HEK293 (cell line): ENCODE data around the gene CRACR2A.
A peak's percentile ranks its signal among the peaks of the same experiment; 100 is the strongest.

ENCODE experiments used
- CTCF ChIA-PET: fragments of 350-600 bp; formaldehyde crosslinking; extraction: SDS; loops from one replicate; lab custom pipeline; 2021; ENCODE audit warnings: antibody characterized with exemption; lab: Yijun Ruan, JAX
- POLR2A ChIA-PET: fragments of 300-600 bp; formaldehyde crosslinking; extraction: SDS; loops from one replicate; lab custom pipeline; 2020; ENCODE audit warnings: antibody characterized with exemption, inconsistent platforms; lab: Yijun Ruan, JAX
- H3K27ac ChIP-seq: fragments of 200-500 bp; sonication (Bioruptor generic); 2 replicates; pipeline ENCODE4 v1.5.1; 2014; ENCODE audit warnings: low read depth, low read length, control low read depth, inconsistent platforms; ENCODE audit errors: extremely low read depth
- H3K36me3 ChIP-seq, 2 experiments: fragments of 200-500 bp in 1 of 2; sonication (Bioruptor generic) in 1 of 2; 1 replicate in 1 of 2; 2 replicates in 1 of 2; pipeline ENCODE4 v1.5.1; 2014 to 2017; ENCODE audit warnings: inconsistent platforms in 2 of 2, low read length in 2 of 2; ENCODE audit not compliant: control insufficient read depth in 2 of 2, insufficient read depth in 1 of 2
- H3K4me1 ChIP-seq: fragments of 200-500 bp; sonication (Bioruptor generic); 2 replicates; pipeline ENCODE4 v1.5.1; 2014; ENCODE audit warnings: mild to moderate bottlenecking, low read length, inconsistent platforms; ENCODE audit not compliant: control insufficient read depth, insufficient read depth
- H3K4me3 ChIP-seq: 2 replicates; pipeline ENCODE4 v1.5.1; 2011; ENCODE audit warnings: low read depth, mild to moderate bottlenecking, control low read depth, low read length, moderate library complexity
- H3K9me3 ChIP-seq: fragments of 200-500 bp; sonication (Bioruptor generic); 2 replicates; pipeline ENCODE4 v1.5.1; 2014; ENCODE audit warnings: low read depth, low read length, inconsistent platforms; ENCODE audit not compliant: control insufficient read depth, insufficient read depth
- GFI1B ChIP-seq: fragments of 450-650 bp; formaldehyde crosslinking; IDR thresholded peaks from 2 replicates; pipeline ENCODE4 v1.5.1; 2016; ENCODE audit warnings: missing biosample characterization, missing genetic modification characterization
- GLIS2 ChIP-seq: fragments of 450-650 bp; formaldehyde crosslinking; IDR thresholded peaks from 2 replicates; pipeline ENCODE4 v1.5.1; 2016; ENCODE audit warnings: missing biosample characterization, missing genetic modification characterization
- KLF9 ChIP-seq: fragments of 450-650 bp; formaldehyde crosslinking; IDR thresholded peaks from 2 replicates; pipeline ENCODE4 v1.5.1; 2016; ENCODE audit warnings: missing biosample characterization, missing genetic modification characterization, low read depth
- PRDM1 ChIP-seq: fragments of 450-650 bp; formaldehyde crosslinking; IDR thresholded peaks from 2 replicates; pipeline ENCODE4; 2016; ENCODE audit warnings: missing biosample characterization, missing genetic modification characterization
- SP2 ChIP-seq: fragments of 450-650 bp; formaldehyde crosslinking; IDR thresholded peaks from 2 replicates; pipeline ENCODE4 v1.5.1; 2016; ENCODE audit warnings: missing biosample characterization, missing genetic modification characterization
- YY1 ChIP-seq: fragments of 450-650 bp; formaldehyde crosslinking; IDR thresholded peaks from 2 replicates; pipeline ENCODE4 v1.5.1; 2018; ENCODE audit warnings: missing biosample characterization, missing genetic modification characterization
- ZBTB7A ChIP-seq: fragments of 450-650 bp; formaldehyde crosslinking; IDR thresholded peaks from 2 replicates; pipeline ENCODE4 v1.5.1; 2016; ENCODE audit warnings: low read depth, missing biosample characterization, missing genetic modification characterization
- ZNF138 ChIP-seq: fragments of 450-650 bp; formaldehyde crosslinking; IDR thresholded peaks from 2 replicates; pipeline ENCODE4 v1.5.1; 2016; ENCODE audit warnings: missing biosample characterization, missing genetic modification characterization, borderline replicate concordance
- ZNF223 ChIP-seq: fragments of 450-650 bp; formaldehyde crosslinking; IDR thresholded peaks from 2 replicates; pipeline ENCODE4 v1.5.1; 2016; ENCODE audit warnings: missing biosample characterization, missing genetic modification characterization
- ZNF239 ChIP-seq: fragments of 450-650 bp; formaldehyde crosslinking; IDR thresholded peaks from 2 replicates; pipeline ENCODE4 v1.5.1; 2016; ENCODE audit warnings: missing biosample characterization, missing genetic modification characterization
- ZNF394 ChIP-seq: fragments of 450-650 bp; formaldehyde crosslinking; IDR thresholded peaks from 2 replicates; pipeline ENCODE4 v1.5.1; 2016; ENCODE audit warnings: missing biosample characterization, missing genetic modification characterization, mild to moderate bottlenecking, moderate library complexity, borderline replicate concordance
- ZNF561 ChIP-seq: fragments of 450-650 bp; IDR thresholded peaks from 2 replicates; pipeline ENCODE4 v1.5.1; 2018; ENCODE audit warnings: missing biosample characterization, missing genetic modification characterization, borderline replicate concordance
- ZNF571 ChIP-seq: fragments of 450-650 bp; formaldehyde crosslinking; IDR thresholded peaks from 2 replicates; pipeline ENCODE4 v1.5.0; 2017; ENCODE audit warnings: missing biosample characterization, missing genetic modification characterization
- ZNF600 ChIP-seq: fragments of 450-650 bp; formaldehyde crosslinking; IDR thresholded peaks from 2 replicates; pipeline ENCODE4 v1.5.1; 2016; ENCODE audit warnings: missing biosample characterization, missing genetic modification characterization
- TF ChIP-seq, protein P1 (sequence below): fragments of 450-650 bp; formaldehyde crosslinking; IDR thresholded peaks from 2 replicates; pipeline ENCODE4 v1.5.1; 2016; ENCODE audit warnings: missing biosample characterization, missing genetic modification characterization
- TF ChIP-seq, protein P2 (sequence below): fragments of 450-650 bp; IDR thresholded peaks from 2 replicates; pipeline ENCODE4 v1.5.1; 2018; ENCODE audit warnings: missing biosample characterization, missing genetic modification characterization
- TF ChIP-seq, protein P3 (sequence below): fragments of 450-650 bp; formaldehyde crosslinking; IDR thresholded peaks from 2 replicates; pipeline ENCODE4 v1.5.1; 2016; ENCODE audit warnings: missing biosample characterization, missing genetic modification characterization
- TF ChIP-seq, protein P4 (sequence below): fragments of 450-650 bp; formaldehyde crosslinking; IDR thresholded peaks from 2 replicates; pipeline ENCODE4 v1.5.1; 2016; ENCODE audit warnings: missing biosample characterization, missing genetic modification characterization
- TF ChIP-seq, protein P5 (sequence below): fragments of 450-650 bp; formaldehyde crosslinking; IDR thresholded peaks from 2 replicates; pipeline ENCODE4 v1.5.1; 2016; ENCODE audit warnings: missing biosample characterization, missing genetic modification characterization
- TF ChIP-seq, protein P6 (sequence below): fragments of 450-650 bp; formaldehyde crosslinking; IDR thresholded peaks from 2 replicates; pipeline ENCODE4 v1.5.1; 2016; ENCODE audit warnings: missing biosample characterization, missing genetic modification characterization, borderline replicate concordance

The CRACR2A gene

DNA sequence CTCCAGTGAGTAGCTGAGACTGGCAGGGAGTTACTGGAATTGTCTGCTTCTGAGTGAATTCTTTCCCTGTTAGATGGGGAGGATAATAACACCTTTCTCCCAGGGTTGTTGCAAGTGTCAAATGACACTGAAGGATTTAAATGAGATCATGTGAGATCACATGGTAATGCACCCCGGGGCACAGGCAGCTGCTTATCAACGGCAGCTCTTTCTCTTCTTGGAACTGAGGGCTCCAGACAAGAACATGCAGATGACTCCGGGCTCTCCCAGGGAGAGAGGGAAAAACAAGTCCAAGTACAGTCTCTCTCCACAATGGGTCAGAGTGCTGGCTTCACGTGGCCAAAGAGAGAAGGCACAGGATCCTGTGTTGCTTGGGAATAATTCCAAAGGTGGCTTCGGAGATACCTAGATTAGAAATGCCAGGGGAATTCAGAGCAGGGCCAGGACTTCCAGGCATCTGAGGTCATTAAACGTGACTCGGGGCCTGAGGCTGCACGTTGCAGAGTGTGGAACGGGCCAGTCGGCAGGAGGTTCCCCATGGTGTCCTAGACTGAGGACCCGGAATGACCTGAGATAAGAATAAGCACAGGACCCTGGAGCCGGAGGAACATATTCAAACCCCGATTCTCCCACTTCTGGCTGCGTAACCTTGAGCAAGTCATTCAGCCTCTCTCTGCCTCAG is 152.7 kb downstream of the CRACR2A start (continued):
- no peak for TF ChIP-seq ZNF223 (tag by site-specific recombination)
- TF ChIP-seq ZNF571 (tag by site-specific recombination) = no peak
- TF ChIP-seq ZNF600 (tag by site-specific recombination) = no peak
- TF ChIP-seq, protein P1, sequence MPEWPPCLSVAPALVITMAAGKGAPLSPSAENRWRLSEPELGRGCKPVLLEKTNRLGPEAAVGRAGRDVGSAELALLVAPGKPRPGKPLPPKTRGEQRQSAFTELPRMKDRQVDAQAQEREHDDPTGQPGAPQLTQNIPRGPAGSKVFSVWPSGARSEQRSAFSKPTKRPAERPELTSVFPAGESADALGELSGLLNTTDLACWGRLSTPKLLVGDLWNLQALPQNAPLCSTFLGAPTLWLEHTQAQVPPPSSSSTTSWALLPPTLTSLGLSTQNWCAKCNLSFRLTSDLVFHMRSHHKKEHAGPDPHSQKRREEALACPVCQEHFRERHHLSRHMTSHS (tag by site-specific recombination) = no peak
- no peak for TF ChIP-seq KLF9 (tag by site-specific recombination)
- TF ChIP-seq YY1 (tag by site-specific recombination) = no peak
- no peak for TF ChIP-seq ZNF138 (tag by site-specific recombination)
- no peak for TF ChIP-seq ZNF239
- no peak for TF ChIP-seq ZNF561 (tag by site-specific recombination)
- TF ChIP-seq, protein P2, sequence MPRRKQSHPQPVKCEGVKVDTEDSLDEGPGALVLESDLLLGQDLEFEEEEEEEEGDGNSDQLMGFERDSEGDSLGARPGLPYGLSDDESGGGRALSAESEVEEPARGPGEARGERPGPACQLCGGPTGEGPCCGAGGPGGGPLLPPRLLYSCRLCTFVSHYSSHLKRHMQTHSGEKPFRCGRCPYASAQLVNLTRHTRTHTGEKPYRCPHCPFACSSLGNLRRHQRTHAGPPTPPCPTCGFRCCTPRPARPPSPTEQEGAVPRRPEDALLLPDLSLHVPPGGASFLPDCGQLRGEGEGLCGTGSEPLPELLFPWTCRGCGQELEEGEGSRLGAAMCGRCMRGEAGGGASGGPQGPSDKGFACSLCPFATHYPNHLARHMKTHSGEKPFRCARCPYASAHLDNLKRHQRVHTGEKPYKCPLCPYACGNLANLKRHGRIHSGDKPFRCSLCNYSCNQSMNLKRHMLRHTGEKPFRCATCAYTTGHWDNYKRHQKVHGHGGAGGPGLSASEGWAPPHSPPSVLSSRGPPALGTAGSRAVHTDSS (tag by site-specific recombination) = no peak
- TF ChIP-seq, protein P3, sequence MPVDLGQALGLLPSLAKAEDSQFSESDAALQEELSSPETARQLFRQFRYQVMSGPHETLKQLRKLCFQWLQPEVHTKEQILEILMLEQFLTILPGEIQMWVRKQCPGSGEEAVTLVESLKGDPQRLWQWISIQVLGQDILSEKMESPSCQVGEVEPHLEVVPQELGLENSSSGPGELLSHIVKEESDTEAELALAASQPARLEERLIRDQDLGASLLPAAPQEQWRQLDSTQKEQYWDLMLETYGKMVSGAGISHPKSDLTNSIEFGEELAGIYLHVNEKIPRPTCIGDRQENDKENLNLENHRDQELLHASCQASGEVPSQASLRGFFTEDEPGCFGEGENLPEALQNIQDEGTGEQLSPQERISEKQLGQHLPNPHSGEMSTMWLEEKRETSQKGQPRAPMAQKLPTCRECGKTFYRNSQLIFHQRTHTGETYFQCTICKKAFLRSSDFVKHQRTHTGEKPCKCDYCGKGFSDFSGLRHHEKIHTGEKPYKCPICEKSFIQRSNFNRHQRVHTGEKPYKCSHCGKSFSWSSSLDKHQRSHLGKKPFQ = no peak
- no peak for TF ChIP-seq GLIS2
- peak; percentile 47; the same call in 1 of the 2 replicates for TF ChIP-seq ZNF394 (tag by site-specific recombination)
- no peak for TF ChIP-seq SP2 (tag by site-specific recombination)

DNA sequence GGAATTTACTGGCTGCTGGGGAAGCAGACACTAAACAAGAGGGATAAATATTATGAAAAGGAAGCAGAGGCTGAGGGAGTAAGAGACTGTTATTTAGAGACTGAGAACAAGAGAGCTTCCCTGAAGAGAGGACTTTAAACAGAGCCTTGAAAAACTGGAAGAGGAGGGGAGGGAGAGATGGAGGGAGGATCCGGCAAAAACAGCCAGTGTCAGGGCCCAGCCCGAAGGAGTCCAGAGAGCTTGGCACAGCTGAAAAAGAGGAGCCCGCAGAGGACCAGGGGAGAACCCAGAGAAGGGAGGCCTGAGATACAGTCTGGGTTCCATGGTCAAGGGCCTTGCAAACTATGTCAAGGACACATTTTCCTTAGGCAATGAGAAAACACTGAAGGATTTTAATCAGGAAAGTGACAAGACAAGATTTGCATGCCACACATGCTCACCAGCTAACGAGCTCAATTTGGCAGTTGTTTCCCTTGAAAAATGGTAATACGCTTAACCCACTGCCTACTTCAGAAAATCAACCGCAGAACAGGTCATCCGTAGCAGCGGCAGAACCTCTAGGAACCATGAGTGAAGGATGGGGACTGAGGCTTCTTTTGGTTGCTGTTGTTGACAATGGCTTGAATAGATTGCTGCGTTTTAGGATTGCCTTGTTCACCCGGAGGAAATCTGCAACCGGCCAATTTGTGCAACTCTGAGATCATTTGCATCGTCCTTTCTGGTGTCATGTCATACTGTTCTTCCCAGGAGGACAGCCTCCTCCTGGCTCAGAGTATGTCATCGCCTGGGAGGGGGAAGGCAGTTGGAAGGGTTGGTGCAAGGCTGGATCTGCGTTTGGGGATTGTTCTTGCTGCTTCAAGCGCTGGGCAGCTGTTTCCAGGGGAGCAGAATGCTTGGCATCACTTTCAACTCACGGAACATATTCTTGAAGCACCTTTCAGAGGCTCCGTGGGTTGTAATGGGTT is 153.7 kb downstream of the CRACR2A start:
- no peaks in the 10 kb centered on the region for H3K4me1 ChIP-seq
- CTCF ChIA-PET = interaction anchor here (0.6 to 1.1 kb wide), 2 partner anchors 205 to 250 kb away, joined by 3 to 4 read pairs; no protein-coding TSS in a partner anchor
- POLR2A ChIA-PET = no interaction called here
- H3K36me3 ChIP-seq = no peaks in the 10 kb centered on the region
- no peak overlapping the region for H3K4me3 ChIP-seq
- H3K9me3 ChIP-seq = no peaks in the 10 kb centered on the region
- no peak overlapping the region for H3K27ac ChIP-seq
- no peak for TF ChIP-seq PRDM1 (tag by site-specific recombination)
- TF ChIP-seq ZBTB7A (tag by site-specific recombination) = no peak
- TF ChIP-seq, protein P4, sequence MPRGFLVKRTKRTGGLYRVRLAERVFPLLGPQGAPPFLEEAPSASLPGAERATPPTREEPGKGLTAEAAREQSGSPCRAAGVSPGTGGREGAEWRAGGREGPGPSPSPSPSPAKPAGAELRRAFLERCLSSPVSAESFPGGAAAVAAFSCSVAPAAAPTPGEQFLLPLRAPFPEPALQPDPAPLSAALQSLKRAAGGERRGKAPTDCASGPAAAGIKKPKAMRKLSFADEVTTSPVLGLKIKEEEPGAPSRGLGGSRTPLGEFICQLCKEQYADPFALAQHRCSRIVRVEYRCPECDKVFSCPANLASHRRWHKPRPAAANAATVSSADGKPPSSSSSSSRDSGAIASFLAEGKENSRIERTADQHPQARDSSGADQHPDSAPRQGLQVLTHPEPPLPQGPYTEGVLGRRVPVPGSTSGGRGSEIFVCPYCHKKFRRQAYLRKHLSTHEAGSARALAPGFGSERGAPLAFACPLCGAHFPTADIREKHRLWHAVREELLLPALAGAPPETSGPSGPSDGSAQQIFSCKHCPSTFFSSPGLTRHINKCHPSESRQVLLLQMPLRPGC = no peak
- TF ChIP-seq, protein P5, sequence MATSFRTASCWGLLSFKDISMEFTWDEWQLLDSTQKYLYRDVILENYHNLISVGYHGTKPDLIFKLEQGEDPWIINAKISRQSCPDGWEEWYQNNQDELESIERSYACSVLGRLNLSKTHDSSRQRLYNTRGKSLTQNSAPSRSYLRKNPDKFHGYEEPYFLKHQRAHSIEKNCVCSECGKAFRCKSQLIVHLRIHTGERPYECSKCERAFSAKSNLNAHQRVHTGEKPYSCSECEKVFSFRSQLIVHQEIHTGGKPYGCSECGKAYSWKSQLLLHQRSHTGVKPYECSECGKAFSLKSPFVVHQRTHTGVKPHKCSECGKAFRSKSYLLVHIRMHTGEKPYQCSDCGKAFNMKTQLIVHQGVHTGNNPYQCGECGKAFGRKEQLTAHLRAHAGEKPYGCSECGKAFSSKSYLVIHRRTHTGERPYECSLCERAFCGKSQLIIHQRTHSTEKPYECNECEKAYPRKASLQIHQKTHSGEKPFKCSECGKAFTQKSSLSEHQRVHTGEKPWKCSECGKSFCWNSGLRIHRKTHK (tag by site-specific recombination) = no peak
- TF ChIP-seq ZNF223 (tag by site-specific recombination) = no peak
- TF ChIP-seq, protein P6, sequence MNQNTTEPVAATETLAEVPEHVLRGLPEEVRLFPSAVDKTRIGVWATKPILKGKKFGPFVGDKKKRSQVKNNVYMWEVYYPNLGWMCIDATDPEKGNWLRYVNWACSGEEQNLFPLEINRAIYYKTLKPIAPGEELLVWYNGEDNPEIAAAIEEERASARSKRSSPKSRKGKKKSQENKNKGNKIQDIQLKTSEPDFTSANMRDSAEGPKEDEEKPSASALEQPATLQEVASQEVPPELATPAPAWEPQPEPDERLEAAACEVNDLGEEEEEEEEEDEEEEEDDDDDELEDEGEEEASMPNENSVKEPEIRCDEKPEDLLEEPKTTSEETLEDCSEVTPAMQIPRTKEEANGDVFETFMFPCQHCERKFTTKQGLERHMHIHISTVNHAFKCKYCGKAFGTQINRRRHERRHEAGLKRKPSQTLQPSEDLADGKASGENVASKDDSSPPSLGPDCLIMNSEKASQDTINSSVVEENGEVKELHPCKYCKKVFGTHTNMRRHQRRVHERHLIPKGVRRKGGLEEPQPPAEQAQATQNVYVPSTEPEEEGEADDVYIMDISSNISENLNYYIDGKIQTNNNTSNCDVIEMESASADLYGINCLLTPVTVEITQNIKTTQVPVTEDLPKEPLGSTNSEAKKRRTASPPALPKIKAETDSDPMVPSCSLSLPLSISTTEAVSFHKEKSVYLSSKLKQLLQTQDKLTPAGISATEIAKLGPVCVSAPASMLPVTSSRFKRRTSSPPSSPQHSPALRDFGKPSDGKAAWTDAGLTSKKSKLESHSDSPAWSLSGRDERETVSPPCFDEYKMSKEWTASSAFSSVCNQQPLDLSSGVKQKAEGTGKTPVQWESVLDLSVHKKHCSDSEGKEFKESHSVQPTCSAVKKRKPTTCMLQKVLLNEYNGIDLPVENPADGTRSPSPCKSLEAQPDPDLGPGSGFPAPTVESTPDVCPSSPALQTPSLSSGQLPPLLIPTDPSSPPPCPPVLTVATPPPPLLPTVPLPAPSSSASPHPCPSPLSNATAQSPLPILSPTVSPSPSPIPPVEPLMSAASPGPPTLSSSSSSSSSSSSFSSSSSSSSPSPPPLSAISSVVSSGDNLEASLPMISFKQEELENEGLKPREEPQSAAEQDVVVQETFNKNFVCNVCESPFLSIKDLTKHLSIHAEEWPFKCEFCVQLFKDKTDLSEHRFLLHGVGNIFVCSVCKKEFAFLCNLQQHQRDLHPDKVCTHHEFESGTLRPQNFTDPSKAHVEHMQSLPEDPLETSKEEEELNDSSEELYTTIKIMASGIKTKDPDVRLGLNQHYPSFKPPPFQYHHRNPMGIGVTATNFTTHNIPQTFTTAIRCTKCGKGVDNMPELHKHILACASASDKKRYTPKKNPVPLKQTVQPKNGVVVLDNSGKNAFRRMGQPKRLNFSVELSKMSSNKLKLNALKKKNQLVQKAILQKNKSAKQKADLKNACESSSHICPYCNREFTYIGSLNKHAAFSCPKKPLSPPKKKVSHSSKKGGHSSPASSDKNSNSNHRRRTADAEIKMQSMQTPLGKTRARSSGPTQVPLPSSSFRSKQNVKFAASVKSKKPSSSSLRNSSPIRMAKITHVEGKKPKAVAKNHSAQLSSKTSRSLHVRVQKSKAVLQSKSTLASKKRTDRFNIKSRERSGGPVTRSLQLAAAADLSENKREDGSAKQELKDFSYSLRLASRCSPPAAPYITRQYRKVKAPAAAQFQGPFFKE = no peak
- no peak for TF ChIP-seq GFI1B
